ENCODE measurements around the gene VGLL4. TPM values are rescaled to one million over a fixed set of nuclear protein-coding genes. Genes with fewer than 3 reads are reported as not detected.

The VGLL4 gene
- polyA plus RNA-seq, 6 donors from 2014 or later: 7.9 to 16.0 (median 13.8) TPM

DNA sequence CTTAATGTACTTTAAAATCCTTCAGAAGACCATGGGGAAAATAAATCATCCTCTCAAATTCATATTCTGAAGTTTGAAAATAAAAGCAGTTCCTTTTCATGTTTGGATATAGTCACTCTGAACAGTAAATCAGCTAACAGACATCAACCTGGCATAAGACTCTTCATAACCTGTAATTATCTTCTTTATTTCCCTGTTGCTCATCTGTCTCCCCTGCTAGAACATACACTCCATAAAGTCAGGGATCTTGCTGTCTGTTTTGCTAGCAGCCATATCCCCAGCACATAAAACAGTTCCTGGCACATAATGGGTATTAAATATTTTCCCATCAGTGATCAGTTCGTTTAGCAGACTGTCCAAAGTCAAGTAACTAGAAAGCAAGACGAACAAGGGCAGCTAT, 11.2 kb downstream of the VGLL4 start:
- H3K36me3 Mint-ChIP-seq: peaks cover 0 to 4% of the 10 kb centered on the region in 2 donors
- no peaks in the 10 kb centered on the region for H3K27me3 Mint-ChIP-seq
- no peak for DNase-seq
- ATAC-seq (ENCODE audit: low read depth in 2 of 2): no peak
- H3K4me1 Mint-ChIP-seq: peaks cover 37 to 45% (median 37%) of the 10 kb centered on the region in 3 donors
- H3K4me3 Mint-ChIP-seq: no peak overlapping the region
- no peaks in the 10 kb centered on the region for H3K9me3 Mint-ChIP-seq
- H3K27ac Mint-ChIP-seq: peak overlapping the region in 3 of 6 donors; percentile 10 to 74 (median 23)

DNA sequence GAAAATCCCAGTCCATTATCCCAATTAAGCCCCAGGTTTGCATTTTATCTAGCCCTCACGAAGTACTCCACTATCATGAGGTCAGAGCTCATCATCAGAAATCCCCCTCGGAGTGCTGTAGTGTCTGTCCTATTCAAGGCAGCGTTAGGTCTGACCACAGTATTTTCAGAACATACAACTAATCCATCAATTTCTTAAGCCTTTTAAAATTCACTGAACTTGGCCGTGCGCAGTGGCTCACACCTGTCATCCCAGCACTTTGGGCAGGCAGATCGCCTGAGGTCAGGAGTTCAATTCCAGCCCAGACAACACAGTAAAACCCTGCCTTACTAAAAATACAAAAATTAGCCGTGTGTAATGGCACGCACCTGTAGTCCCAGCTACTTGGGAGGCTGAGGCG, 11.9 kb downstream of the VGLL4 start:
- Mint-ChIP-seq H3K9me3 (no peaks in the 10 kb centered on the region), H3K4me1 (peaks cover 37 to 47% (median 38%) of the 10 kb centered on the region in 3 donors), H3K36me3 (peaks cover 0 to 4% of the 10 kb centered on the region in 2 donors), H3K27ac (peak overlapping the region in 2 of 6 donors; percentile 5 to 12), H3K4me3 (no peak overlapping the region), H3K27me3 (no peaks in the 10 kb centered on the region)
- DNase-seq (no peak), ATAC-seq (ENCODE audit: low read depth in 2 of 2) (no peak)

- peak overlapping the region in 1 of 6 donors; percentile 49 for H3K27ac Mint-ChIP-seq
Observed at GRCh38 chr3:11629716-11630115, 14.0 kb downstream of the VGLL4 start.

DNA sequence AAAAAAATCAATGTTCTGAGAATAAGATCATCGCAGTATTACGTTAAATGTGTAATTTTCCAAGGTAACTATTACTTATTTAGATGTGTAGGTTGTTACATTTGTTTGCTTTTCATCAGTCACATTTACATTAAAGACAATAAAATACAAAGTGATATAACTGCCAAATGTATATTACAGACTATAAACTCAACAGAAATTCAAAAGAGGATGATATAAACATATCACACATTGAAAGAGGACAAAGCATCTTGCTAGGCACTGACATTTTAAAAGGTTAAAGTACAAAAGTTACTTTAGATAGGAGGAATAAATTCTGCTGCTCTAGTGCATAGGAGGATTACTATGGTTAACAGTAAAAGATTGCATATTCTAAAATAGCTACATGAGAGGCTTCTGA, 16.1 kb downstream of the VGLL4 start:
- no peak overlapping the region for H3K4me3 Mint-ChIP-seq

More at GRCh38 chr3:11629716-11630115, 14.0 kb downstream of the VGLL4 start:
- Mint-ChIP-seq H3K4me1 (peaks cover 47 to 58% (median 57%) of the 10 kb centered on the region in 3 donors), H3K36me3 (peaks cover 0 to 4% of the 10 kb centered on the region in 2 donors), H3K4me3 (no peak overlapping the region), H3K9me3 (no peaks in the 10 kb centered on the region), H3K27me3 (no peaks in the 10 kb centered on the region)
- ATAC-seq (ENCODE audit: low read depth in 2 of 2): no peak
- DNase-seq: no peak

DNA sequence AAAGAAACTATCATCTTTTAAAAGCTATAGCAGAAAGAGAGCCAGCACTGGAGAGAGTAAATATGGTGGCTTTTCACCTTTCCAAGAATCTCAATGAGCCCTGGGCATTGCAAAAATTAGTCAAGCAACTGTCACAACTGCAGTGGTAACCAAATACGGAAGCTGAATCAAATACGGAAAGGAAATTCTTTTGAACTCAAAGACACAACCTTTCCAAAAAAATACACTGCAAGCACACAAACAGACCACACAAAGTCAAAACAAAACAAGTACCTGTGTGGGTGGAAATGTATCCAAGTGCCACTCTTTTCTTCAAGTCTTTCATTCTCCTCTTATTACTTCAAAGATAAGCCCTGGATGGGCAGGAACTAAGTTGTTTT, 17.6 kb downstream of the VGLL4 start:
- Mint-ChIP-seq H3K36me3 (peaks cover 0 to 4% of the 10 kb centered on the region in 2 donors), H3K4me1 (peaks cover 38 to 63% (median 43%) of the 10 kb centered on the region in 3 donors), H3K9me3 (no peaks in the 10 kb centered on the region), H3K4me3 (no peak overlapping the region), H3K27me3 (no peaks in the 10 kb centered on the region), H3K27ac (no peak overlapping the region)
- DNase-seq (no peak), ATAC-seq (ENCODE audit: low read depth in 2 of 2) (no peak)

More for the DNA sequence above, 16.1 kb downstream of the VGLL4 start:
- H3K27me3 Mint-ChIP-seq: no peaks in the 10 kb centered on the region
- peaks cover 0 to 4% of the 10 kb centered on the region in 2 donors for H3K36me3 Mint-ChIP-seq
- no peak overlapping the region for H3K27ac Mint-ChIP-seq
- no peak for ATAC-seq (ENCODE audit: low read depth in 2 of 2)
- no peaks in the 10 kb centered on the region for H3K9me3 Mint-ChIP-seq
- no peak for DNase-seq
- H3K4me1 Mint-ChIP-seq: peaks cover 39 to 63% (median 49%) of the 10 kb centered on the region in 3 donors

GRCh38 chr3:11625376-11626083, 18.2 kb downstream of the VGLL4 start:
- Mint-ChIP-seq H3K36me3 (peaks cover 0 to 4% of the 10 kb centered on the region in 2 donors), H3K9me3 (no peaks in the 10 kb centered on the region), H3K27me3 (no peaks in the 10 kb centered on the region), H3K4me1 (peaks cover 41 to 69% (median 46%) of the 10 kb centered on the region in 3 donors), H3K27ac (no peak overlapping the region), H3K4me3 (no peak overlapping the region)
- DNase-seq (no peak), ATAC-seq (ENCODE audit: low read depth in 2 of 2) (no peak)

GRCh38 chr3:11624704-11625375, 18.9 kb downstream of the VGLL4 start:
- H3K27ac Mint-ChIP-seq: peak overlapping the region in 3 of 6 donors; percentile 23 to 75 (median 27)
- ATAC-seq (ENCODE audit: low read depth in 2 of 2) (no peak), DNase-seq (no peak)
- H3K27me3 Mint-ChIP-seq: no peaks in the 10 kb centered on the region
- H3K4me3 Mint-ChIP-seq: peak overlapping the region in 1 of 8 donors; percentile 42
- H3K4me1 Mint-ChIP-seq: peaks cover 45 to 73% (median 53%) of the 10 kb centered on the region in 3 donors
- H3K36me3 Mint-ChIP-seq: peaks cover 0 to under 1% of the 10 kb centered on the region in 2 donors
- H3K9me3 Mint-ChIP-seq: no peaks in the 10 kb centered on the region

DNA sequence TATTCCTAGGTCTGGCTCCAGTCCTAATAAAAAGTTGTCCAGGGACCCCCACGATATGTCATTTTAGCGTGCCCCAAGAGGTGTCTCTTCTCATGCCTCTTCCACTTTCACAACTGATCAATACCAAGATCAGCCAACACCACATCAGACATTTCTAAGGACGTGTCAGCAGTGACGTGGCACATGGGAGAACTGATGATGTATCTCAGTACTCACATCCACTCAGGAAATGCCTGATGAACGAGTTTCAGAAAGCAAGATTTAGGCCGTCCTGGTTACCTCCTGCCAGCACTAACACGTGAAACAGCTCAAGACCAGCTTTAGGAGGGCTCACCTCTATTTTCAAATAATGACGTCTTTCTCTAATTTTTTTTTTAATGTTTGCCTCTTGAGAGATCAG, 19.6 kb downstream of the VGLL4 start:
- no peak for DNase-seq
- no peak overlapping the region for H3K4me3 Mint-ChIP-seq
- H3K36me3 Mint-ChIP-seq: no peaks in the 10 kb centered on the region
- no peak for ATAC-seq (ENCODE audit: low read depth in 2 of 2)
- peak overlapping the region in 1 of 6 donors; percentile 32 for H3K27ac Mint-ChIP-seq
- peaks cover 51 to 73% (median 59%) of the 10 kb centered on the region in 3 donors for H3K4me1 Mint-ChIP-seq
- no peaks in the 10 kb centered on the region for H3K27me3 Mint-ChIP-seq
- no peaks in the 10 kb centered on the region for H3K9me3 Mint-ChIP-seq

GRCh38 chr3:11622586-11623550, 20.8 kb downstream of the VGLL4 start:
- Mint-ChIP-seq H3K9me3 (no peaks in the 10 kb centered on the region), H3K4me3 (peak overlapping the region in 1 of 8 donors; percentile 6), H3K27me3 (no peaks in the 10 kb centered on the region), H3K36me3 (no peaks in the 10 kb centered on the region), H3K27ac (peak overlapping the region in 1 of 6 donors; percentile 58), H3K4me1 (peaks cover 51 to 70% (median 65%) of the 10 kb centered on the region in 3 donors)
- DNase-seq (no peak), ATAC-seq (ENCODE audit: low read depth in 2 of 2) (no peak)

GRCh38 chr3:11621077-11621476, 22.6 kb downstream of the VGLL4 start:
- H3K27me3 Mint-ChIP-seq: no peaks in the 10 kb centered on the region
- DNase-seq (no peak), ATAC-seq (ENCODE audit: low read depth in 2 of 2) (no peak)
- H3K9me3 Mint-ChIP-seq: no peaks in the 10 kb centered on the region
- H3K4me1 Mint-ChIP-seq: peaks cover 57 to 67% (median 65%) of the 10 kb centered on the region in 3 donors
- H3K27ac Mint-ChIP-seq: peak overlapping the region in 1 of 6 donors; percentile 51
- H3K36me3 Mint-ChIP-seq: no peaks in the 10 kb centered on the region
- H3K4me3 Mint-ChIP-seq: no peak overlapping the region

DNA sequence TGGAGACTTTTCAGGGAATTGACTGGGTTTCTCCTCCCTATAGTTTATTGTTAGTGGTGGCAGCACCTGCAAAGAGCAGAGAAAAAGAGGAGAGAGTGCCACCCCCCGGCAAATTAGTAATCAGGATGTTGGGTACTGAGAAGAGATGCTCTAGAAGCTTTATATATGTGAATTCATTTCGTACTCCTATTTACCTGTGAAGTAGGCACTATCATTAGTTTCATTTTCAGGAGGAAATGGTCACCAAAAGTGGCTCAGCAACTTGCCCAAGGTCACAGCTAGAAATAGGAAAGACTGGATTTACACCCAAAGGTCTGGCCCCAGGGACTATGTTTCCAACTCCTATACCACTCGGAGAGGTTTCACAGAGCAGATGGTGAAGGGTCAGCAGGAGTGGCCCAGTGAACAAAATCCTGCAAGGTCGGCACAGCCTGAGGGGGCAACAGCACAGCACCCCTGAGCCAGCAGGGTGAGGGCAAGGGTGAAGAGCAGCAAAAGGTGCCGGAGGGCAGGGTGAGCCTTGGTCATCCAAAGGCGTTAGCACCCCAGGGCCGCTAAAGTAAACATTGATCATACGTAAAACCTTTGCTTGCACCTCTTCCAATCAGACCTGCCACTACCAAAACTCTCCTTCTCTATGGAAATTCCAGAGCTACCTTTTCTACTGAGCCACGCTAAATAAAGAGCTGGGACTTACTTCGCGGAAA, 23.6 kb downstream of the VGLL4 start:
- H3K4me3 Mint-ChIP-seq: no peak overlapping the region
- no peak for ATAC-seq (ENCODE audit: low read depth in 2 of 2)
- H3K36me3 Mint-ChIP-seq: no peaks in the 10 kb centered on the region
- DNase-seq: no peak
- H3K4me1 Mint-ChIP-seq: peaks cover 55 to 62% (median 58%) of the 10 kb centered on the region in 3 donors
- H3K27ac Mint-ChIP-seq: peak overlapping the region in 4 of 6 donors; percentile 6 to 58 (median 35)
- no peaks in the 10 kb centered on the region for H3K27me3 Mint-ChIP-seq
- no peaks in the 10 kb centered on the region for H3K9me3 Mint-ChIP-seq

DNA sequence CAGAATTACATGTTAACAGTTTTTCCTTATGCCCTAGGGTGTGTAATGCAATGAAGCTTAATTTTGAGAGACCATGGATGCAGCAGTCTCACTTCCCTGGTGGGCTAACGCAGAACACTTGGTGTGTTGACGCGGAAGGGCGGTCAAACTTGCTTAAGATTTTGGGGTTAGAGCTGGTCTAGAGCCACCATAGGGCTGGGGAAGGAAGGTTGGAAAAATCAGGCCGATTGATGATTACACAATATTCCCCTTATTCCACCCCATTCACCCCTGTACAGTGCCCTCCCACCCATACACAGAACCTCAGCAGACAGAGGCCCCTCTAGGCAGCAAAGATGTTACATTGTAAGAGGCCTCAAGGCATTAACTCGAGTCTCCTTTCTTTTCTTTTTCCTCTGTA, 24.3 kb downstream of the VGLL4 start:
- Mint-ChIP-seq H3K27me3 (no peaks in the 10 kb centered on the region), H3K4me1 (peaks cover 49 to 57% (median 52%) of the 10 kb centered on the region in 3 donors), H3K9me3 (no peaks in the 10 kb centered on the region), H3K4me3 (no peak overlapping the region), H3K27ac (peak overlapping the region in 4 of 6 donors; percentile 26 to 57 (median 49)), H3K36me3 (no peaks in the 10 kb centered on the region)
- no peak for ATAC-seq (ENCODE audit: low read depth in 2 of 2)
- DNase-seq: no peak
